NCI-H2171 (cell line): ENCODE results near the gene TRIP11.

Experiments used
- DNase-seq: peaks from one replicate; lab custom pipeline; 2025; lab: John Stamatoyannopoulos, UW

Gene TRIP11

GRCh38 chr14:91955168-91955567 lies 84.7 kb downstream of the TRIP11 start:
- no peak for DNase-seq

GRCh38 chr14:91953170-91953985 lies 86.5 kb downstream of the TRIP11 start:
- no peak for DNase-seq

GRCh38 chr14:91947475-91948184 lies 92.2 kb downstream of the TRIP11 start, which contains the start of gene FBLN5:
TSS of gene FBLN5 (minus strand) at chr14:91947694. CDS start at chr14:91947229, 465 bp downstream.
- peak; percentile 5 for DNase-seq

- DNase-seq, result no peak
Measured at GRCh38 chr14:91946622-91947474, 93.0 kb downstream of the TRIP11 start.

GRCh38 chr14:91945751-91946621 lies 93.9 kb downstream of the TRIP11 start:
- no peak for DNase-seq

GRCh38 chr14:91942946-91943345 lies 96.9 kb downstream of the TRIP11 start:
- DNase-seq, result no peak

GRCh38 chr14:91942128-91942527 lies 97.7 kb downstream of the TRIP11 start:
- DNase-seq, result no peak

GRCh38 chr14:91940209-91940608 lies 99.7 kb downstream of the TRIP11 start:
- DNase-seq, result no peak

- DNase-seq, result no peak
Measured at GRCh38 chr14:91935586-91935985, 104.3 kb downstream of the TRIP11 start.

- DNase-seq, result no peak
Measured at GRCh38 chr14:91934554-91935285, 105.1 kb downstream of the TRIP11 start.

GRCh38 chr14:91931478-91932088 lies 108.3 kb downstream of the TRIP11 start:
- no peak for DNase-seq

GRCh38 chr14:91929700-91930099 lies 110.2 kb downstream of the TRIP11 start:
- DNase-seq, result no peak

- DNase-seq, result no peak
Measured at GRCh38 chr14:91927800-91928199, 112.1 kb downstream of the TRIP11 start.

GRCh38 chr14:91927191-91927590 lies 112.7 kb downstream of the TRIP11 start:
- no peak for DNase-seq

GRCh38 chr14:91926131-91926890 lies 113.5 kb downstream of the TRIP11 start:
- DNase-seq, result no peak

GRCh38 chr14:91925727-91926121 lies 114.1 kb downstream of the TRIP11 start:
- no peak for DNase-seq

GRCh38 chr14:91925001-91925726 lies 114.7 kb downstream of the TRIP11 start:
- no peak for DNase-seq

- DNase-seq, result no peak
Measured at GRCh38 chr14:91920526-91920925, 119.3 kb downstream of the TRIP11 start.

GRCh38 chr14:91919814-91920213 lies 120.0 kb downstream of the TRIP11 start:
- DNase-seq, result no peak
